GM12892 (cell line): ENCODE results near the gene NANOS3.

ENCODE experiments used
- POLR2A ChIP-seq: IDR thresholded peaks from 2 replicates; pipeline ENCODE4 v1.6.1; 2011; ENCODE audit warnings: low read depth, low read length, control low read depth
- POLR2AphosphoS5 ChIP-seq: IDR thresholded peaks from 2 replicates; pipeline ENCODE4 v1.6.1; 2011; ENCODE audit warnings: low read depth, low read length, control low read depth
- TAF1 ChIP-seq: IDR thresholded peaks from 2 replicates; pipeline ENCODE4 v1.6.1; 2011; ENCODE audit warnings: low read depth, mild to moderate bottlenecking, control low read depth, low read length, borderline replicate concordance

DNA sequence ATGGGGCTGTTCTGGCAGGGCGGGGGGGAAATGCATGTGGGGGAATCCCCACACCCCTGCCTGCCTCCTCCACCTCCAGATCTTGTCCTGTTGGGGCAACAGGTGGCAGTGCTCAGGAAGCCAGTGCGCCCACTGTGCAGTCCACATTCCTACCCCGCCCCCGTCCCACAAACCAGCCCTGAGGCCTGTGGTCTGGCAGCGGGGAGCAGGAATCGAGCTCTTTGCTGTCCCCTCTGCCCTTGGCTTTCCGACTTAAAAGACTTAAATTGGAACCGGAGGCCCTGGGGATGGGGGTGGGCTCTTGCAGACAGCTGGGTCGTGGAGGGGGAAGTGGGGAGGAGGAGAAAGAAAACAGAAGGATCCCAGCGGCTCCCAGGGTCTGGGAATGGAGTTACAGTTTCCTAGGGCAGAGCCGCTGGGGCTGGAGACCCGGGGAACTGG lies 4.3 kb downstream of the NANOS3 start:
- TF ChIP-seq POLR2A (no peak), POLR2AphosphoS5 (no peak), TAF1 (no peak)
